AG08395 (cell line): ENCODE data around the gene FHIT.
"Not testable (repeated sequence)": the region's sequence is repeated elsewhere in the genome, so short reads cannot be mapped to it uniquely, and the experiment has no call there.

Experiments used
- DNase-seq: peaks from one replicate; pipeline ENCODE4 v3.0.0; 2012; ENCODE audit warnings: mixed read lengths, low spot score

FHIT gene

DNA sequence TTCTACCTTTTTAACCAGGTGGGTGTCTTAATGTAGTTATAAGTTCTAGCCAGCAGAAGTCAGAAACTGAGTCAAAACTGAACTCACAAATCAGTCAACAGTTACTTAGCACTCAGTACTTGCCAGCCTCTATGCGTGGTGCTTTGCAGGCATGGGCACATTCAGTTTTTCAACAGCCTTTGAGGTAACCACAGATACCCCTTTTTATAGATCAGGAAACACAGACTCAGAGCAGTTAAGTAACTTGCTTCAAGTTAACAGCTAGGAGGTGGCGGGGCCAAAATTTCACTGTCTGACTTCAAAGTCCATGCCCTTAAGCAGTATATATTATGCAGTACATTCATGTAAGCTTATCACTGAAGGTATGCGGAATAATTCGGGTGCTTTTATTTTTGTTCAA is 139.4 kb downstream of the FHIT start:
- DNase-seq, result no peak

DNA sequence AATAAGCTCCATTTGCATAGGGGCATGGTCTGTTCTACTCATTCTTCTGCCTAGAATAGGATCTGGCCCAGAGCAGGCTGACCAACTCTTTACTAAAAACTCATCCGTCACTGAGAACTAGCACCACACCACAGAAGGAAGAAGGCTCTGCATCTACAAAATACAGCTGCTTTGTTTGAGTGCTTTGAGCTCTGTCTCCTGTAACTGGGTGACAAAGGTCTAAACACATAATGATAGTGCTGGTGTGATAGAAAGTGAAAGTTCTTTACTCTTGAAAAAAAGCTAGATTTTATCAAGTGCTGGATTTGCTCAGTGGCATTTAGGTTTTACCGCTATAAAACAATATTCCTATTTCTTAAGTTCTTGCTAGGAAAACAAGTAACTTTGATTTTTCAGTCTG is 140.7 kb downstream of the FHIT start:
- no peak for DNase-seq

DNA sequence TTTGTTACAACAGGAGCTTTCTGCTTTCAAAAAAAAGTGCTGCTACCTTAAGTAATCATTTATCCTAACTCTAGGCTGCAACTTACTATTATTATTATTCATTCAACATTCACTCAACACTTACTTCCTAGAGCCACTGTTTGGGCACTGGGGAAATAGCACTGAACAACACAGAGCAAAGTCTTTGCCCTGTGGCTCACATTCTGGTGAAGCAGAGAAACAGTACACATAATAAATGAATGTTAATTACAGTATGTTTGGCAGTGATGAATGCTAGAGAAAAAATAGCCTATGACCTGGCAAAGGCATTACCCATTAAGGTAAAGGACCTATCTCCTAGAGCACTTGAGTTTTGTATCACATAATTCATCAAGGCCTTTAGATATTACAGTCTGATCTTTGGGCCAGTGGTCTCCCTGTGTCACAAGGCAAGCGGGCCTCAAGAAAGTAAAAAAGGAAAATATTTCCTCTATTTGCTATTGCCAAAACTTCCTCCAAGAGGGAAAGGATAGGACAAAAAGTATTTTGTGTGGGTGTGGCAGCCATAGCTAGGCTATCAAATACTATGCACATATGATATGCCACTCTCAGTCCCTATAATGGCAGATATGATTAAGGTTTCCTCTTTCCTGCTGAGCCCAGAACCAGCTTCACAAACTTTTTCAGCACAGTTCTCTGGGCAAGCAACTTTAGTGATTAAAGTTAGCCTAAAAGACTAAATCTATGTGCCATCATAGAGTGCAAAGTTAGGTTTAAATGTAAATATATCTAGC is 142.8 kb downstream of the FHIT start:
- DNase-seq, result no peak

DNA sequence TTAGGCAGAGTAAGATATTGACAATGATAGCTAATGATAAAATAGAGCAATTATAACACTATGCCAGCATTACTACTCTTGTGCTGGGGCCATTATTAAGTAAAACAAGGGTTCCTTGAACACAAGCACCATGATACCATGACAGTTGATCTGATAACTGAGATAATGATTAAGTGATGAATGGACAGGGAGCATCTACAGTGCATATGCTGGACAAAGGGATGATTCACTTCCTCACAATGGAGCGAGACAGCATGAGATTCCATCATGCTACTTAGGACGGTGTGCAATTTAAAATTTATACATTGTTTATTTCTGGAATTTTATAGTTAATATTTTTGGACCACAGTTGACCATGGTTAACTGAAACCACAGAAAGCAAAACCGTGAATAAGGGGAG is 156.6 kb downstream of the FHIT start:
- no peak for DNase-seq

DNA sequence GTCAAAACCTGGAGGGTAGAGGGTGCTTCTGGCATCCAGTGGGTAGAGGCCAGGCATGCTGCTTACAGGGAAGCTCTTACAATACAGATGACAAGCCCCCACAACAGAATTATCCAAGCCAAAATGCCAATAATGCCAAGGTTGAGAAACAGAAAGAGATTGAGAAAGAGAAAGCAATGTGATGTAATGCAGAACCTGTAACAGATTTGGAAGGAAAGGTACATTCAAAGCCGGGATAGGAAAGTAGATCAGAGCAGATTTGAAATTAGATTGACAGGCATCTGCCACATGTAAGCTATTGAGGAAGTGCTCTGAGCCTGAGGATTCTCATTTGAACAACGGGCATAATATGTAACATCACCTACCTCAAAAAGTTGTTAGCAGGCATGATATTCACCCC is 157.9 kb downstream of the FHIT start:
- no peak for DNase-seq

DNA sequence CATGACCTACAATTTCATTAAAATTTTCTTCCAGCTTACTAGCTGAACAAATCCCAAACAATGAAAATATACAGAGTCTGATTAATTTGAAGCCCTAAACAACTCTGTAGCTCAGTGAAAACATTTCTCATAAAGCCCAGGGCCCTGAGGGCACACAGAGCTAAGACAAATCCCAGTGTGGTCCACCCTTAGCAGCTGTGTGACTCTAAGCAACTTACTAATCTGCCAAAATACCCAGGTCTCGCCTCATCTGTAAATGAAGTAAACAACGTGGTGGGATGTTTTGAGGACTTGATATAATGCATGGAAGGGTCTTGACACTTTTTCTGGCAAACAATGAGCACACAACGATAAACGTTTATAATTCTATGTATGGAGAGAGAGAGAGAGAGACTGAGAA is 158.4 kb downstream of the FHIT start:
- no peak for DNase-seq

DNA sequence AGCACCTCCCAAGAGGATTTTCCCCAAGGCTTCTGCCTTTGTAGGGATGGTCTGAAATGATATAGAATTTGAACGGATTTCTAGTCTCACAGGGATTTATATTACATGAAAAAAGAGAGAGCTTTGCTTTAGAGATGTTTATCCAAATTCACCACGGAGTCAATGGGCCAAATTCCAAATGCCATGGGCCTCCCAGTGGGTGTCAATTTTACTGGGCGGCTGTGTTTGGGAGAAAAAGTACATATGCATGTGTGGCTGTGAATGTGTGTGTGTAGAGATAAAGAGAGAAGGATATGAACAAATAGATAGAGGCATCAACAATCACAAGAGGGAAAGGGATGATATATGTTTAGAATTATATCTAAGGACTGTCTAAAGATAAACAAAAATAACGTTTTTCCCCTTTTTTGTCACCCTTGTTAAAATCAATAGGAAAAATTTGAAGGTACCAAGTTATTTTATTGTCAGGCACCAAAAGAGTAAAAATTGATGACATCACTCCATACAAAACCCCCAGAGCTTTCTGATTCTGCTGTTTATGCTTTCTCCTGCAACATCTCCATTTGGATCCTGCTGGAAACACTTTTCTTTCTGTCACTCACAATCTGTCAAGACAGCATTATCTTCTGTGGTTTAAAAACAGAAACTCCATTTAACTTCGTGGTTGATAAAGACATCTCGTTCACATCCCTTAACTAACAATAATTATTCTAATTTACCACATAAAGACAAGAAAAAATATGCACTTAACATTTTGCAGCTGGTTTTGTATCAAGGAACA is 160.7 kb downstream of the FHIT start:
- DNase-seq, result no peak

DNA sequence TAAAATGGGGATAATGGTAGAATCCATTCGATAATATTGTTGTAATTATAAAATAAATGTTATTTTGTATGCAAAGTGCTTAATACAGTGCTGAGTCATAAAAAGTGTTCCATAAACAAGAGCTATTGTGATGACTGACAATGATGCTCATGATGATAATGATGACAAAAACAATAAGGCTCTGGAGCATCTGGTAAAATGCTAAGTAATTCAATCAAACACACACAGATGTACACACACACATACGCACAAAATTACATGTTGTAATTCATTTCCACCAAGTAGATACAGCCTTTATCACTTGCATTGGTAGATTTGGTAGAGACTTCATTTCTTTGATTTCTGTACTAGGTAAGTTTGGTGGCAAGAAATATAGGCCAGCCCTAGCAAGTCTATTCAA is 163.8 kb downstream of the FHIT start:
- no peak for DNase-seq

DNA sequence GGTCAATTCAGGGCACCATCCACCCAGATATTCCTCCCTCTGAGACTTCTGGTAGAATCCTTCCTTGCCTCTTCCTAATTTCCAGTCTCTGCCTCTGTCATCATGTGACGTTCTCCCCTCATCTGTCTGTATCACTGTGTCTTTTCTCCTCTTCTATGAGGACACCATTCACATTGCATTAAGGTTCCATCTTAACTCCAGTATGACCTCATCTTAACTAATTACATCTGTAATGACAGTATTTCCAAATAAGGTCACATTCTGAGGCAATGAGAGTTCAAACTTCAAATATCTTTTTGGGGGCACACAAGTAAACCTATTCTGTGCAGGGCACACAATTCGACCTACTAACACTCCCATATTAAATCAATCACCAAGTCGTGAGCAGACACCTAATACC is 169.7 kb downstream of the FHIT start:
- DNase-seq, result no peak

DNA sequence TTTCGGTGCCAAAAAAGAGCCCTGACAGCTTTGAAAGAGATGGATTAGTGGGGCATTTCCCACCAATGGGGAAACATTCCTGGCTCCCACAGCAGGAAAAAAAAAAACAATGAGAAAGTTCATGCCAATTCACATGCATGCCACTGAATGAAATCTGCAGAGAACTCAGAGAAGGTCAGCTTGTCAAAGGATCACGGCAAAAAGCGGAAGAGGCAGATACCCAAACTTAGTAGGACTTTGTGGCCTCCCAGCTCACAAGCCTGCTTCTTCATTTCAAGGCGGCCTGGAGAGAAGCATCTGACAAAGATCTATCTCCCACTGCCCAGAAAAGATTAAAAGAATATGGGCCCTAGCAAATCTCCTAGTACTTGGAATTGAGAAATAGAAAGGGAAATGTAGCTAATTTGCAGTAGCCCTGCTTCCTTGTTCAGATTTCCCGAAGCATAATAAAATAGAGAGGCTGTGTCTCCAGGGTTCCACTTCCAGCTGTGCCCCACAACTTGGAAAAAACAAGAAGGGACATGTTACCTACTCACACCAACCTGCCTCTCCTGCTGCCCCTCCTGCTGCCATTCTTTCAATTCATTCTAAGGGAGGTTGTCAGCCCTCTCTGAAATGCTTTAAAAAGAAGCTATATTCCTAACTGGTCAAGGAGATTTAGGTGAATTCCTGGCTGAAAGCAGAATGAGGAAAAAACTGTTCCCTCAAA is 170.4 kb downstream of the FHIT start:
- no peak for DNase-seq

DNA sequence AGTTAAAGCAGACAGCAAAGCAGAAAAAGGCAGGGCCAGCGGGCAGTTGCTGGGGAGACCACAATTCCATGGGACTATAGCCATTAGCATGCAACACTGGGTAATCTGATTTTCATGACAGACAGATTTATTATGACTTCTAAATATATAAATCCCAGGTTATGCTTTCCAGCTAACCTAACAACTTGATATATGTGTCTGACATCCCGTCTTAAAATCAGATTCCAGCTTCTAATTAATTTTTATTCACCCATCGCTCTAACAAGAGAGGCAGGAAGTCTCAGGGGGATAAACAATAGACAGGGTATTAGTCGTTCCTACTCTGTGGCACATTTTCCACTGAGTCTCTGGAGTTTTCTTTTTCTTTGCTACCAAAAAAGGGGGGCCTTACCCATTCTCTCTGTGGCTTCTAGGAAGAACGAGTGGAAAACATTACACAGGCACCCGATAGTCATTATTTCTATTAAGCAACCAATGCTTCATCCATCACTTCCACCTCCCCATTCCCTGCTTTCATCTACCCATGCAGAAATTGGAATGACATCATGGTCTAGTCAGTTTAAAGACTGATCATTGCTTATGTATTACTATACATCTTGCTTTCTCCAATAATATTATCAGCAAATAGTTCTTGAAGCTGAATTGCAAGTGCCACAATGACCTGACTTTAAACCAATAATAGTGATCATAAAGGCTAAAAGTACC is 173.1 kb downstream of the FHIT start:
- DNase-seq, result no peak

DNA sequence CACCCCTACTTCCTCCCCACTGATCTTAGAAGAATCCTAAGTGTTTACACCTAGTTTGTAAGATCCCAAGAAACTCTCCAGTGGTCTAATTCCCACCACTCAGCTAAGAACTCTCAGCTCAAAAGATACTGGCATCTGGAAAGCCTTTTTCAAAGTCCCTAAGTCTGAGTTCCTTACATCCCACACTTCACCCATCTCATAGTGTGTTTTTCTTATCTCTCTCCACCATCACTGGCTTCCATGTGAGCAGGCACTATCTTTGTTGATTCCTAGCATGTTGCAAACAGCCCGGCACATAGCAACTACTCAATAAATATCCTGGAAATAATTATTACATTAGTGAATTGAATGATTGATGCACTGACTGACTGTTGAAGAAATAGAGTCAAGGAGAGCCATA is 173.7 kb downstream of the FHIT start:
- DNase-seq, result no peak

DNA sequence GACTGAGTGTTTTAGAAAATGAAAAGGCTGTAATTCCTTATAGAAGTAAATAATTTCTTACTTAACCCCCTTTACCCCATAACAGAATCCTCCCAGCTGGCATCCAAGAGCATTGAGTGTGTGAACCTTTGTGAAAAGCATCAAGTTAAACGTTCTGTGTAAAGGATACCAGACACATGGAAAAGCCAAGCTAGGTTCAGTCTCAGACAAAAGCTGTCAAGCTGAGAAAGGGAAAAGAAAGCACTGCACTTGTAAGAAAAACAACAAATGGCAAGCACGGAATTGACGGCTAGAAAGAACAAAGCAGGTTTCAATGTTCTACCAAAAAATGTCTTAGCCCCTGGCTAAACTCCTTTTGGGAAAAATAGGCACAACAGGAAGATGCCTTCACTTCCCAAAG is 176.5 kb downstream of the FHIT start:
- no peak for DNase-seq

DNA sequence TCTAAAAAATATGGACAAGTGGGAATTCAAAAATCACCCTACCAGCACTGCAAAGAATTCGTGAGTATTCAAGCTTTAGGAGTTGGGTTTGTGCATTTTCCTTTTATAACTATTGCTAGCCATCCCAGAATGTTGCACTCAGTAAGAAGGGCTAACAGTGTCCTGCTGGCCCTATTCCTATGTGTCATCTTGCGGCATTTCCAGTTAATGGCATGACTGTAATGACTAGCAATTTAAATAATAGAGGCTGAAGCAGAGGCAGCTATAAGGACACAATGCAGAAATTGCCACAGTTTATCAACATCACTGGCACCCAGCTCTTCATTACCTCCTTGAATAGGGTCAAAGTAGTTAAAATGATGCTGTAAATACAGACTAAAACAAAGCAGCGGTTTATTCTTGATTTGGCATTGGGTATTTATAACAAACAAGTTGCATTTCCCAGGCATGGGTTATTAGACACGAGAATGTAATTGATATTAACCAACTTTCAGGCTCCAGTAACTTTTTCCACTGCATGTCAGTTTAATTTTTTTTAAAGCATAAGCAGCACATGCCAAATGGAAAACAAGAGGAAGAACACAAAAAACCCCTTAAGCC is 177.6 kb downstream of the FHIT start:
- DNase-seq, result no peak

DNA sequence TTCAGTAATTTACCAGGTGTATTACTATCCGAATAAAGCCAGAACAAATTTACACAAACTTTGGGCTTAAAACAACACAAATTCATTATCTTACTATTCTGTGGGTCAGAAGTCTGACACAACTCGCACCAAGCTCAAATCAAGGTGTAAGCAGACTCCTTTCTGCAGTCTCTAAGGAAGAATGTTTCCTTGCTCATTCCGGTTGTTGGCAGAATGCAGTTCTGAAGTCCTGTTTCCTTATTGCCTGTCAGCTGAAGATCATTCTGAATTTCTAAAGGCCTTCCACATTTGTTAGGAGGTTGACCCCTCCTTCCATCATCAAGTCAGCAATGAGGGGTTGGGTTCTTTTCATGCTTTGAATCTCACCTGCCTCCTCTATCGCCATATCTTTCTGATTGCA is 183.2 kb downstream of the FHIT start:
- no peak for DNase-seq

DNA sequence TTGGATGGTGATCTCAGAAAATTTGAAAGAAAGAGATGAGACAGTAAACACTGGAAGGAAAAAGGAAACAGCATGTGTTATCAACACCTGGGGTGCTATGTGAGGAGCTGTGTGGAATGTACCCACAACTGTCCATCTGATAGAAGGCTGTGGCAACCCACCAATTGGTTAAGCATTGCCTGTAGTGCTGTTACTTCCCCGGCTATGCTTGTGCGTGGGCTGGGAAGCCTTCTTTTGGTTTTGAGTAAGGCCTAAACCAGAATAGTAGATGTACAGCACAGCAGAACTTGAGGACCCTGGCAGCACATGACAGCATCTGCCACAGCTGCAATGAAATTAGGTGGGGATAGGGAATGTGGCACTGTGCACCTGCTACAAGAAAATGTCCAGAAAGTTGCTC is 184.5 kb downstream of the FHIT start:
- DNase-seq, result no peak

DNA sequence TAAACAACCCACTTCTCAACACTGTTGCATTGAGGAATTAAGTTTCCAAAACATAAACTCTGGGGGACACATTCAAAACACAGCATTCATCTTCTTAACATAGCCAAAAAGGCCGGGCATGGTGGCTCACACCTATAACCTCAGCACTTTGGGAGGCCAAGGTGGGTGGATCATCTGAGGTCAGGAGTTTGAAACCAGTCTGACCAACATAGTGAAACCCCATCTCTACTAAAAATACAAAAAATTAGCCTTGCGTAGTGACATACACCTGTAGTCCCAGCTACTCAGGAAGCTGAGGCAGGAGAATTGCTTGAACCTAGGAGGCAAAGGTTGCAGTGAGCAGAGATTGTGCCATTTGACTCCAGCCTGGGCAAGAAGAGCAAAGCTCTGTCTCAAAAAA is 185.0 kb downstream of the FHIT start:
- not testable (repeated sequence) for DNase-seq

DNA sequence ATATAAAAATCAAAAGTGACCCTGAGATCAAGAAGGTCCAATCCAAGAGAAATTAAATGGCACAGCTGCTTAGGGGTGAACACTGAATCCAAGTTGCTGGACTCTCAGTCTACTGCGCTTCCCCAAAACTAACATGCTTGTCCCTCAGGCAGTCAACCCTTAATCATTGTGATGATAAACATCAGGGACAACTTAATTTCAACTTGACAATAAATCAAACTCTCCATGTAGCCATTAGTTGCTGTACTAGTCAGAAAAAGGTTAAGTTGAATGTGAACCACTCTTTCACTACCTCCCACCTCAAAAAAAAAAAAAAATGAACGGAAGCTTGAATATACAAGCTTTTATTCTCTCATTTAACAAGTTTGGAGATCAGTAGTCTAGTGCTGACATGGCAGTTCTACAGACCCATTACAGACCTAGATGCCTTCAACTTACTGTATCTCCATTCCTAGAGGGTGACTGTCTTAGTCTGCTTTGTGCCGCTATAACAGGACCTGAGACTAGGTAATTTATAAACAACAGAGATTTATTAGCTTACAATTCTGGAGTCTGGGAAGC is 185.7 kb downstream of the FHIT start:
- DNase-seq, result no peak

DNA sequence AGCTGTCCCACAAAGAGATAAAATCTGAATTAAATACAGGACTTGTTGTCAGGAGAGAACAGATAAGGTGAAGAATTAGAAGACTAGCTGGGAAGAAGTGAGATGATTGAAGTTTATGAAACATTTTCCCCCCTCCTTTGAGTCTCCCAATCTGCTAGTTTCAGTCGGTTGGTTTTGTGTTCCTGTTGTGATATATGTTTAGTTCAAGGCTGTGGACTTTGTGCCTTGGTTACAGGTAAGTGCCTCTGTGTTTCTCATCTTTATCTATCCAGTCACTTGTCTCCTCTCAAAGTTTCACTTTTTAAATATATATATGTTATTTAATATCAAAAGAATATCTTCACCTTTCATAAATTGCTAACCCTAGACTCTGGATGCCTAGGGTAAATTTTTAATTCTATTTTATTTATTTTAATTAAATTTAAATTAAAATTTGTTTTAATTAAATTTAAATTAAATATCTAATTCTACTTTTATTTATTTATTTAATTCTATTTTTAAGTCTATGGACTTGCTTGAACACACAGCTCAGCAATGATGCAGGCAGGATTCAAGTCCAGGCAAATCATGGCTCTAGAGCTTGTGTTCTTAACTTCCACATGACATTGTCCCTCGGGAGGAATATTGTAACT is 190.0 kb downstream of the FHIT start:
- DNase-seq, result no peak

DNA sequence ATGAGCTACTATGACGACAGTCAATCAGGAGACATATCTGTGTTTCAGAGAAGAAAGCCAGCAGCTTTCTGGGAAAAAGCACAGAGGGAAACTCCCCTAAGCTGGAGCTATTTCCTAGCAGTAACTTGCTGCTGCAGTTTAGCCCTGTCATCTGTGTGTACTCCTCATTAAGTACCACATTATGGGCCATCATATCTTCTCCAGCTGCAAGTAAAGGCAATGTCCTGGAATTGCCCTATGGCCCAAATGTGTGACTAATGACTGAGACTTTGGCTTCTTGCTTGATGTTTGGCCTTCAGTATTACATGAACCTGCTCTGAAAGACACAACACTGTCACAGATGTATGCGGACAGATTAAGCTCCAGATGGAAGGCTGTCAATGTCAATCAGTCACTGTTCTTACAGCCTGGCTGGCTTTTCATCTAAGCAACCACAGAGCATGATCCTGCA is 190.8 kb downstream of the FHIT start:
- no peak for DNase-seq

DNA sequence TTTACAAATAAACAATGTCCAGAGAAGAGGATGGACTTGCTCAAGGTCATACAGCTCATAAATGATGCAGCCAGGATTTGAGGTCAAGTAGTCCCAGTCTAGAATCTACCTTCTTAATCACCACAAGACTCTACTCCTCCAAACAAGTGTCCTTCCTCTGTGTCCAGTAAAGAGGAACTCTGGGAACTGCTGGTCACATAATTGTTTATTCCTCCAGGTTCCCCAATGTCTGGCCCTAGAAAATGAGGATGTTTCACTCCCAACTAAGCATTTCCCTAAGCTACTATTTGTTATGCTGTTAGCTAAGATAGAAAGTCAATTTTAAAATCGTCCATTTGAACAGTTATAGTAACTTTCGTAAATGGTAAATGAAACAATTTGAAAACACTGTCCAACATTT is 192.4 kb downstream of the FHIT start:
- no peak for DNase-seq
